SK-N-SH treated with all-trans-retinoic acid at 6 μM for 48 hours (cell line): Measurements from ENCODE around the gene APOBEC3H.

Experiments
- BACH2 ChIP-seq: fragments of 250-450 bp; sonication (Bioruptor Pico); IDR thresholded peaks from 2 replicates; pipeline ENCODE4 v1.9.0; 2021; ENCODE audit warnings: mild to moderate bottlenecking, borderline replicate concordance
- ESRRG ChIP-seq: fragments of 250-450 bp; sonication (Bioruptor Pico); IDR thresholded peaks from 2 replicates; pipeline ENCODE4 v1.6.1; 2021; ENCODE audit warnings: mild to moderate bottlenecking
- ISL1 ChIP-seq: fragments of 250-450 bp; sonication (Bioruptor Pico); IDR thresholded peaks from 2 replicates; pipeline ENCODE4 v2.1.2; 2022; ENCODE audit warnings: mild to moderate bottlenecking, moderate library complexity
- ZFP3 ChIP-seq: fragments of 250-450 bp; sonication (Bioruptor Pico); IDR thresholded peaks from 2 replicates; pipeline ENCODE4 v1.5.0; 2020; ENCODE audit warnings: mild to moderate bottlenecking, moderate library complexity
- ZFP30 ChIP-seq: fragments of 450-650 bp; formaldehyde crosslinking; IDR thresholded peaks from 2 replicates; pipeline ENCODE4 v1.5.0; 2022; ENCODE audit warnings: mild to moderate bottlenecking, moderate library complexity
- ZNF70 ChIP-seq: fragments of 450-650 bp; formaldehyde crosslinking; IDR thresholded peaks from 2 replicates; pipeline ENCODE4 v1.5.0; 2020; ENCODE audit warnings: mild to moderate bottlenecking, moderate library complexity

GRCh38 chr22:39125622-39126021, 28.6 kb downstream of the APOBEC3H start:
- TF ChIP-seq BACH2 (no peak), ZFP3 (CRISPR knock-in tag) (no peak), ESRRG (CRISPR knock-in tag) (no peak), ZNF70 (CRISPR knock-in tag) (no peak), ISL1 (CRISPR knock-in tag) (no peak), ZFP30 (no peak)
